K562 (cell line): ENCODE data around the gene SLC17A9. TPM values are rescaled to one million over a fixed set of nuclear protein-coding genes. Genes with fewer than 3 reads are reported as not detected.
A peak's percentile ranks its signal among the peaks of the same experiment; 100 is the strongest.

Experiments used
- ATAC-seq: fragments of 200-7000 bp; cut with Tn5 transposase; 3 replicates; pipeline ENCODE4 v1.9.1; 2020; ENCODE audit warnings: moderate library complexity
- BruUV-seq: library from RNA; stranded (reverse); fragments of 400-500 nt; replicated peaks from 2 replicates; lab custom pipeline; 2021; lab: Mats Ljungman, UMichigan
- CTCF ChIA-PET: fragments of 300-600 bp; formaldehyde crosslinking; extraction: SDS; loops from one replicate; lab custom pipeline; 2021; ENCODE audit warnings: low intra/inter-chr PET ratio; lab: Yijun Ruan, JAX
- POLR2A ChIA-PET: fragments of 300-600, 350-650 bp; sonication (Branson Sonifier 250); formaldehyde crosslinking; extraction: SDS; loops from one replicate; lab custom pipeline; 2021; ENCODE audit warnings: antibody characterized with exemption, inconsistent platforms; lab: Yijun Ruan, JAX
- DNase-seq, 4 experiments: peaks; one replicate each; pipeline versions ENCODE4 v3.0.0 to v3.0.0-alpha.2; 2011 to 2018; ENCODE audit warnings: low spot score in 3 of 4, mixed read lengths in 3 of 4; ENCODE audit errors: extremely low read depth in 1 of 4
- FAIRE-seq: peaks from 2 replicates; lab custom pipeline; 2011; peaks lifted over from hg19 to GRCh38; lab: Jason Lieb, UNC
- H2AFZ ChIP-seq: 2 replicates; pipeline ENCODE4 v1.6.0; 2011; ENCODE audit warnings: low read depth, low read length, control low read depth, inconsistent platforms
- H3K27ac ChIP-seq: fragments of 200-600 bp; 3 replicates; pipeline ENCODE4 v1.8.0; 2011; ENCODE audit warnings: low read depth, mild to moderate bottlenecking, control low read depth, inconsistent platforms, low read length, moderate library complexity, mixed read lengths; ENCODE audit errors: extremely low read depth
- H3K27me3 ChIP-seq, 2 experiments: fragments of 300-600 bp in 1 of 2; 2 replicates in 1 of 2; 3 replicates in 1 of 2; pipeline versions ENCODE4 v1.6.0 to v1.8.0; 2011; ENCODE audit warnings: inconsistent platforms in 2 of 2, low read length in 2 of 2, mild to moderate bottlenecking in 1 of 2, mixed read lengths in 1 of 2, moderate library complexity in 1 of 2; ENCODE audit not compliant: control insufficient read depth in 2 of 2, insufficient read depth in 2 of 2
- H3K36me3 ChIP-seq: fragments of 300-600 bp; 3 replicates; pipeline ENCODE4 v1.8.0; 2011; ENCODE audit warnings: mild to moderate bottlenecking, low read length, inconsistent platforms; ENCODE audit not compliant: control insufficient read depth, insufficient read depth
- H3K4me1 ChIP-seq, 2 experiments: fragments of 200-600 bp in 1 of 2; replicated peaks in 1 of 2; 2 replicates in 1 of 2; 3 replicates in 1 of 2; pipeline versions ENCODE4 v1.5.1 to v1.8.0; 2011; ENCODE audit warnings: inconsistent platforms in 2 of 2, low read length in 2 of 2, mild to moderate bottlenecking in 1 of 2, mixed read lengths in 1 of 2, moderate library complexity in 1 of 2; ENCODE audit not compliant: control insufficient read depth in 2 of 2, insufficient read depth in 2 of 2
- H3K4me2 ChIP-seq: 2 replicates; pipeline ENCODE4 v1.6.1; 2011; ENCODE audit warnings: low read length, control low read depth, inconsistent platforms, mixed read lengths; ENCODE audit not compliant: insufficient read depth
- H3K4me3 ChIP-seq: fragments of 200-600 bp; sonication (generic), shearing (Covaris generic); 2 replicates; pipeline ENCODE4 v1.5.1; 2016; ENCODE audit warnings: control low read depth, inconsistent platforms
- H3K79me2 ChIP-seq: fragments of 200-600 bp; 3 replicates; pipeline ENCODE4 v1.8.0; 2011; ENCODE audit warnings: low read length, inconsistent platforms; ENCODE audit not compliant: control insufficient read depth, insufficient read depth
- H3K9ac ChIP-seq, 2 experiments: 2 replicates each; pipeline versions ENCODE4 v1.6.0 to v1.6.1; 2011; ENCODE audit warnings: low read depth in 2 of 2, low read length in 2 of 2, control low read depth in 1 of 2, inconsistent platforms in 1 of 2, mild to moderate bottlenecking in 1 of 2, mixed read lengths in 1 of 2; ENCODE audit not compliant: insufficient read depth in 1 of 2
- H3K9me1 ChIP-seq: one replicate; pipeline ENCODE4 v1.6.0; 2011; ENCODE audit warnings: inconsistent platforms, mild to moderate bottlenecking, low read length, moderate library complexity; ENCODE audit not compliant: control insufficient read depth, insufficient read depth
- H3K9me3 ChIP-seq: replicated peaks from 2 replicates; pipeline ENCODE4 v1.5.1; 2011; ENCODE audit warnings: low read depth, low read length, inconsistent platforms; ENCODE audit not compliant: control insufficient read depth, insufficient read depth
- H4K20me1 ChIP-seq: replicated peaks from 2 replicates; pipeline ENCODE4 v1.6.1; 2011; ENCODE audit warnings: low read length, inconsistent platforms, mixed read lengths; ENCODE audit not compliant: control insufficient read depth, insufficient read depth
- ATF1 ChIP-seq, 2 experiments: fragments of 450-650 bp in 1 of 2; IDR thresholded peaks; 2 replicates each; pipeline ENCODE4 v1.6.1; 2016; ENCODE audit warnings: missing compliant biosample characterization in 1 of 2, missing genetic modification characterization in 1 of 2
- CBX8 ChIP-seq: fragments of 200-600 bp; sonication (generic); IDR thresholded peaks from 2 replicates; pipeline ENCODE4 v1.6.1; 2012; ENCODE audit warnings: borderline replicate concordance, mixed run types, low read depth, mild to moderate bottlenecking, moderate library complexity, mixed read lengths, low read length, control low read depth, inconsistent platforms; ENCODE audit not compliant: poor library complexity, severe bottlenecking; ENCODE audit errors: extremely low read depth
- FOS ChIP-seq: IDR thresholded peaks from 3 replicates; pipeline ENCODE4 v1.6.1; 2011; ENCODE audit not compliant: insufficient read length; ENCODE audit errors: extremely low read depth
- HMBOX1 ChIP-seq: sonication (generic); IDR thresholded peaks from 2 replicates; pipeline ENCODE4 v1.6.1; 2016
- HSF4 ChIP-seq: fragments of 250-450 bp; sonication (Bioruptor Pico); IDR thresholded peaks from 2 replicates; pipeline ENCODE4 v2.1.2; 2022; ENCODE audit warnings: mild to moderate bottlenecking, moderate library complexity, borderline replicate concordance
- SETDB1 ChIP-seq: IDR thresholded peaks from one replicate; pipeline ENCODE4 v1.6.1; 2012; ENCODE audit warnings: low read length, control low read depth, inconsistent platforms
- WHSC1 ChIP-seq: IDR thresholded peaks from one replicate; pipeline ENCODE4 v1.6.1; 2012; ENCODE audit warnings: low read length, control low read depth, inconsistent platforms
- WGBS: fragments of 100-300 bp; shearing (Covaris generic); methylation state at CpG from one replicate; pipeline ENCODE4 v1.1.6; 2016; ENCODE audit warnings: low coverage, mixed read lengths; ENCODE audit not compliant: insufficient coverage; ENCODE audit errors: missing lambda C conversion rate; 5-methylcytosine and 5-hydroxymethylcytosine counted together
- in situ Hi-C: fragments of 300-500 bp; cut with MboI; formaldehyde crosslinking; loops from 4 replicates; pipeline ENCODE4 v1.15.0; 2018; ENCODE audit warnings: inconsistent platforms, mixed read lengths
- intact Hi-C: fragments of 100-400 bp; cut with micrococcal nuclease; formaldehyde crosslinking; loops from 2 replicates; pipeline ENCODE4 v1.14.2; 2022
- polyA plus RNA-seq, 8 experiments: library from polyadenylated mRNA; depleted of rRNA in 4 of 8; stranded (reverse) in 5 of 8; unstranded in 3 of 8; fragments of >200 nt; fragmentation: Nextera tagmentation in 2 of 8; fragmentation: Illumina TruSeq in 1 of 8; extraction: Ambion mirVana in 2 of 8; extraction: Trizol in 1 of 8; gene quantifications; 2 replicates each; pipeline versions ENCODE4 v1.2.1 to v1.2.3, GENCODE V29; 2011 to 2014; ENCODE audit warnings: inconsistent platforms in 1 of 8, missing spikeins in 1 of 8
- total RNA-seq, 7 experiments: library from RNA; depleted of rRNA in 6 of 7; stranded (reverse); fragments of >200 nt in 6 of 7; fragmentation: Illumina TruSeq in 2 of 7; extraction: Trizol in 2 of 7; gene quantifications; 2 replicates each; pipeline versions ENCODE4 v1.2.1 to v1.2.3, GENCODE V29; 2011 to 2021; ENCODE audit warnings: low replicate concordance in 1 of 7

The SLC17A9 gene
- total and polyA plus RNA-seq, 9 of the 15 experiments (the other 6 are each of a cell fraction or from before 2014, with no cell fraction given), result 0.04 to 0.31 TPM; not detected in 7

DNA sequence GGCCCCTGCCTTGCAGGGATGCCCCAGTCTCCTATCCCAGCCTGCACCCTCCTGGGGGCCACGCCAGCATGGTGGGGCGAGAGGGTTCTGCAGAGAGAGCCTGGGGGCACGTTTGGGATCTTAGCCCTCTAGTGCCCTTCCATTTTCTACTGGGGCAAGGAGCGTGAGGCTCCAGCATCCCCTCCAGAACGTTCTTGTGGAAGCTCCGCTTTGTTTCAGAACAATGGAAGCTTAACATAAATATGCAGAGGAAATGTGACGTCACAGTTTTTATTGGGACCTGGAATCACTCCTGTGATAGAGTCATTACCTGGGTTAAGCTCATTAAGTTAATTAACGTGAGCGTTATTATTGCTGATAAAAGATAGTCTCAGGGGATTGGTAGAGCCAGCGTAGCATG, 34.6 kb downstream of the SLC17A9 start:
- Histone ChIP-seq H3K27ac (no peak overlapping the region), H3K79me2 (no peaks in the 10 kb centered on the region)
- in situ Hi-C loops, result no loop called here
- POLR2A ChIA-PET, result interaction anchor here (0.7 kb wide), 1 partner anchor 15 kb away, joined by 4 read pairs; no protein-coding TSS in a partner anchor
- no peak for FAIRE-seq
- no TSS peak for BruUV-seq
- no peak for TF ChIP-seq FOS
- TF ChIP-seq ATF1 (CRISPR knock-in tag; IDR thresholded peaks at IDR 0.05), result no peak
- TF ChIP-seq ATF1 (tag; IDR thresholded peaks at IDR 0.05), result peak; percentile 46
- TF ChIP-seq, all 486 proteins: peak for 1
- Histone ChIP-seq H4K20me1 (peaks cover 7% of the 10 kb centered on the region; the same call in 1 of the 2 replicates), H3K4me1 (peaks cover 0 to 9% of the 10 kb centered on the region in 2 experiments; a peak in 1 of 5 replicates), H3K4me3 (no peak overlapping the region), H3K27me3 (peaks cover 50 to 81% of the 10 kb centered on the region in 2 experiments), H3K4me2 (no peak overlapping the region), H3K9ac (no peak overlapping the region), H3K36me3 (no peaks in the 10 kb centered on the region), H3K9me1 (no peaks in the 10 kb centered on the region), H3K9me3 (no peaks in the 10 kb centered on the region), H2AFZ (no peak overlapping the region)
- CTCF ChIA-PET, result no interaction called here
- DNase-seq (no peak), ATAC-seq (no peak)
- 8% methylated on average over 10 of the region's 10 CpGs for WGBS
- intact Hi-C loops, result no loop called here

GRCh38 chr20:62989201-62989601, 36.7 kb downstream of the SLC17A9 start:
- BruUV-seq, result no TSS peak
- no peak overlapping the region for H3K9ac ChIP-seq
- in situ Hi-C loops (no loop called here), intact Hi-C loops (no loop called here)
- peaks cover 7% of the 10 kb centered on the region for H4K20me1 ChIP-seq
- FAIRE-seq, result peak; percentile 15
- H3K4me1 ChIP-seq, result peaks cover 0 to 14% of the 10 kb centered on the region in 2 experiments; a peak in 2 of 5 replicates
- no peaks in the 10 kb centered on the region for H3K9me1 ChIP-seq
- H3K9me3 ChIP-seq, result no peaks in the 10 kb centered on the region
- CTCF ChIA-PET, result no interaction called here
- 0% methylated on average over 11 of the region's 11 CpGs for WGBS
- no peak overlapping the region for H3K4me3 ChIP-seq
- no peak for DNase-seq
- H3K79me2 ChIP-seq, result no peaks in the 10 kb centered on the region
- POLR2A ChIA-PET, result no interaction called here
- H3K4me2 ChIP-seq, result no peak overlapping the region
- H3K27me3 ChIP-seq, result peaks cover 54 to 81% of the 10 kb centered on the region in 2 experiments
- H2AFZ ChIP-seq, result no peak overlapping the region
- H3K27ac ChIP-seq, result no peak overlapping the region
- peak; percentile 23; the same call in 1 of the 3 replicates for ATAC-seq
- H3K36me3 ChIP-seq, result no peaks in the 10 kb centered on the region
- TF ChIP-seq CBX8, result no peak
- no peak for TF ChIP-seq WHSC1
- TF ChIP-seq HSF4 (CRISPR knock-in tag), result no peak
- no peak for TF ChIP-seq SETDB1
- no peak for TF ChIP-seq HMBOX1
